Caco-2 (cell line): ENCODE data around the gene GLRA2. TPM values are rescaled to one million over a fixed set of nuclear protein-coding genes. Genes with fewer than 3 reads are reported as not detected.
"Not testable (repeated sequence)": the region's sequence is repeated elsewhere in the genome, so short reads cannot be mapped to it uniquely, and the experiment has no call there.

Source experiments
- BruUV-seq: library from RNA; stranded (reverse); fragments of 400-500 nt; replicated peaks from 2 replicates; lab custom pipeline; 2021; lab: Mats Ljungman, UMichigan
- CTCF ChIA-PET: fragments of 300-600 bp; sonication (Branson Sonifier 250); formaldehyde crosslinking; loops from one replicate; lab custom pipeline; 2022; ENCODE audit warnings: antibody characterized with exemption; lab: Charles Lee
- POLR2A ChIA-PET: fragments of 300-600 bp; sonication (Branson Sonifier 250); formaldehyde crosslinking; loops from one replicate; lab custom pipeline; 2022; ENCODE audit warnings: antibody characterized with exemption; lab: Charles Lee
- DNase-seq, 2 experiments: peaks; one replicate each; pipeline versions ENCODE4 v3.0.0 to v3.0.0-alpha.2; 2020 to 2022
- H3K27me3 ChIP-seq: replicated peaks from 2 replicates; pipeline ENCODE4 v1.6.0; 2011; ENCODE audit warnings: low read length; ENCODE audit not compliant: control insufficient read depth, insufficient read depth
- H3K36me3 ChIP-seq: 2 replicates; pipeline ENCODE4 v1.5.1; 2011; ENCODE audit warnings: low read length; ENCODE audit not compliant: control insufficient read depth, insufficient read depth
- H3K4me1 ChIP-seq: fragments of 250-450 bp; sonication (Bioruptor Pico); 2 replicates; pipeline ENCODE4 v1.5.1; 2020; ENCODE audit warnings: mild to moderate bottlenecking
- H3K4me3 ChIP-seq: 2 replicates; pipeline ENCODE4 v1.5.1; 2011; ENCODE audit warnings: low read depth, mild to moderate bottlenecking, control low read depth, low read length
- H3K9me3 ChIP-seq: fragments of 250-450 bp; sonication (Bioruptor Pico); 2 replicates; pipeline ENCODE4 v1.5.1; 2020; ENCODE audit warnings: mild to moderate bottlenecking, moderate library complexity
- H3K27ac Mint-ChIP-seq: one replicate; pipeline ENCODE4 v1.8.0; 2022; ENCODE audit warnings: mixed read lengths; ENCODE audit not compliant: unreplicated experiment
- H3K27me3 Mint-ChIP-seq: one replicate; pipeline ENCODE4 v1.8.0; 2022; ENCODE audit warnings: mixed read lengths; ENCODE audit not compliant: insufficient read depth, unreplicated experiment
- H3K36me3 Mint-ChIP-seq: one replicate; pipeline ENCODE4 v1.8.0; 2022; ENCODE audit warnings: mild to moderate bottlenecking, mixed read lengths; ENCODE audit not compliant: insufficient read depth, unreplicated experiment
- H3K4me1 Mint-ChIP-seq: one replicate; pipeline ENCODE4 v1.8.0; 2022; ENCODE audit warnings: low read depth, mixed read lengths; ENCODE audit not compliant: unreplicated experiment
- H3K4me3 Mint-ChIP-seq: one replicate; pipeline ENCODE4 v1.8.0; 2022; ENCODE audit warnings: mild to moderate bottlenecking, moderate library complexity, mixed read lengths; ENCODE audit not compliant: unreplicated experiment
- H3K9me3 Mint-ChIP-seq: one replicate; pipeline ENCODE4 v1.8.0; 2022; ENCODE audit warnings: mixed read lengths; ENCODE audit not compliant: unreplicated experiment
- CTCF ChIP-seq, 2 experiments: fragments of 200-600 bp in 1 of 2; IDR thresholded peaks; 1 replicate in 1 of 2; 2 replicates in 1 of 2; pipeline versions ENCODE4 v1.5.1 to v1.8.0; 2011 to 2022; ENCODE audit warnings: antibody characterized with exemption in 1 of 2, control low read depth in 1 of 2, inconsistent platforms in 1 of 2, low read depth in 1 of 2, low read length in 1 of 2, mild to moderate bottlenecking in 1 of 2, moderate library complexity in 1 of 2; ENCODE audit not compliant: insufficient read depth in 1 of 2, severe bottlenecking in 1 of 2, unreplicated experiment in 1 of 2
- intact Hi-C: fragments of 100-400 bp; cut with micrococcal nuclease; formaldehyde crosslinking; loops from one replicate; pipeline ENCODE4 v1.10.0; 2022; ENCODE audit not compliant: unreplicated experiment
- total RNA-seq: library from RNA; stranded (reverse); gene quantifications from 2 replicates; pipeline ENCODE4 v1.2.3, GENCODE V29; 2022

The GLRA2 gene
- total RNA-seq, 1 experiment from 2014 or later, result not detected

DNA sequence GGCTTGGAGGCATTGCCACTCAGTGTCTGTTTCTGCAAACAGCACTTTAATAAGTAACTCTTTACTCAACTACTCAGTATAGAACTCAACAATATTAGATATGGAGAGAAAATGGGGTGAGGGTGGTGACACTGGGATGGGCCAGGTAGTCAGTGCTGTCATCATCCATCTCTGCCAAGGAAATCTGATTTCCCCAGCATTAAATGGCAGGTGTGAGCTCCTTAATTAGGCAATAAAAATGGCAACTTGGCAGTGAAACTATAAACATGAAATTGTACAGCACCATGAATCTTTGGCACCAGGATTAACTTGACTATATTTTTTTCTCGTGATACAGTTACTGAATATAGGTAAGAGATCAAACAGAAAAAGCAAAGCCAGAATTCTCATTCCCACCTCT lies 146.2 kb downstream of the GLRA2 start:
- no peaks in the 10 kb centered on the region for H3K27me3 ChIP-seq
- H3K4me1 ChIP-seq, result peaks cover 3% of the 10 kb centered on the region; the same call in 1 of the 2 replicates
- Mint-ChIP-seq H3K27me3 (no peaks in the 10 kb centered on the region), H3K4me3 (no peak overlapping the region), H3K9me3 (no peaks in the 10 kb centered on the region), H3K36me3 (no peaks in the 10 kb centered on the region), H3K4me1 (peaks cover under 1% of the 10 kb centered on the region), H3K27ac (no peak overlapping the region)
- no peaks in the 10 kb centered on the region for H3K36me3 ChIP-seq
- CTCF ChIA-PET, result no interaction called here
- no peaks in the 10 kb centered on the region for H3K9me3 ChIP-seq
- H3K4me3 ChIP-seq, result no peak overlapping the region
- DNase-seq, result no peak
- POLR2A ChIA-PET, result no interaction called here
- BruUV-seq, result no TSS peak
- no peak for TF ChIP-seq CTCF (IDR thresholded peaks at IDR 0.05; ENCODE audit: insufficient read depth in 1 of 2, low read depth in 1 of 2, low read length in 1 of 2, severe bottlenecking in 1 of 2, unreplicated experiment in 1 of 2)
- intact Hi-C loops, result no loop called here

DNA sequence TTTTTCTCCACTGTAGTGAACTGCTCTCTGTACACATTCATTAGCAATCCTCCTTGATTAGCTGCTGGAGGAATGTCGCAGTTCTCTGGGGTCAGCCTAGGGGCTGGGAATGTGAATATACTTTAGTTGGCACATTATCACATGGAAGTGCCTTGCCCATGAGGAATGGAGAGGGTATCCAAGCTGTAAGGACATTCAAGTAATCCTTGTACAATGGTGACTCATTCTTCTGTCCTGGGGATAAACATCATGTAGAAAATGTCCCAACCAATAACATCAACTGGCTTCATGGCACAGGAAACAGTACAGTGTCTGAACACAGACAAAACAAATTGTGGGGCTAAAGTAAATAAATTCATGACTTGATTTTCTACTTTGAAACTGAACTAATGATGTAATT lies 147.1 kb downstream of the GLRA2 start:
- Histone ChIP-seq H3K9me3 (no peaks in the 10 kb centered on the region), H3K4me3 (no peak overlapping the region), H3K4me1 (no peaks in the 10 kb centered on the region), H3K27me3 (no peaks in the 10 kb centered on the region), H3K36me3 (no peaks in the 10 kb centered on the region)
- DNase-seq, result no peak
- no TSS peak for BruUV-seq
- ChIA-PET CTCF (no interaction called here), POLR2A (no interaction called here)
- no peaks in the 10 kb centered on the region for H3K27me3 Mint-ChIP-seq
- no peak overlapping the region for H3K4me3 Mint-ChIP-seq
- no peaks in the 10 kb centered on the region for H3K4me1 Mint-ChIP-seq
- intact Hi-C loops, result no loop called here
- no peak overlapping the region for H3K27ac Mint-ChIP-seq
- TF ChIP-seq CTCF (IDR thresholded peaks at IDR 0.05; ENCODE audit: insufficient read depth in 1 of 2, low read depth in 1 of 2, low read length in 1 of 2, severe bottlenecking in 1 of 2, unreplicated experiment in 1 of 2), result no peak
- H3K9me3 Mint-ChIP-seq, result no peaks in the 10 kb centered on the region
- H3K36me3 Mint-ChIP-seq, result no peaks in the 10 kb centered on the region

DNA sequence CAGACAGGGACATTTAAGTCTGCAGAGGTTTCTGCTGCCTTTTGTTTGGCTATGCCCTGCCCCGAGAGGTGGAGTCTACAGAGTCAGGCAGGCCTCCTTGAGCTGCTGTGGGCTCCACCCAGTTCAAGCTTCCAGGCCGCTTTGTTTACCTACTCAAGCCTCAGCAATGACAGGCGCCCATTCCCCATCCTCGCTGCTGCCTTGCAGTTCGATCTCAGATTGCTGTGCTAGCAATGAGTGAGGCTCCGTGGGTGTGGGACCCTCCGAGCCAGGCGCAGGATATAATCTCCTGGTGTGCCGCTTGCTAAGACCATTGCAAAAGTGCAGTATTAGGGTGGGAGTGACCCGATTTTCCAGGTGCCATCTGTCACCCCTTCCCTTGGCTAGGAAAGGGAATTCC lies 159.0 kb downstream of the GLRA2 start:
- H3K27me3 Mint-ChIP-seq, H3K36me3 Mint-ChIP-seq, H3K36me3 ChIP-seq, H3K9me3 Mint-ChIP-seq, H3K4me3 Mint-ChIP-seq, H3K4me1 Mint-ChIP-seq, intact Hi-C loops, H3K4me1 ChIP-seq, H3K27me3 ChIP-seq, H3K9me3 ChIP-seq, H3K4me3 ChIP-seq, CTCF ChIA-PET, BruUV-seq, H3K27ac Mint-ChIP-seq, POLR2A ChIA-PET, DNase-seq: not testable (repeated sequence)

DNA sequence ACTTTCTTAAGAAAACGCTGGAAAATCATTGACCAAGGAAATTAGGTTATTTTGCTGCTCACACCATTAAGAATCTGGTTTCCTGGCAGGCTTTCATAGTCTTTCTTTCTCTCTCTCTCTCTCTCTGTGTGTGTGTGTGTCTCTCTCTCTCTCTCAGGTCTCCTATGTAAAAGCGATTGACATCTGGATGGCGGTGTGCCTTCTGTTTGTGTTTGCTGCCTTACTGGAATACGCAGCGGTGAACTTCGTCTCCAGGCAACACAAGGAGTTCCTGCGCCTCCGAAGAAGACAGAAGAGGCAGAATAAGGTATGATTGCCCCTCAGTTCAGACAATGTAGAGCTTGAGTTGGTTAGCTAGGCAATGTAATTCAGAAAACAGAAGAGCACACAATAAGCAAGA lies 161.2 kb downstream of the GLRA2 start:
- Histone ChIP-seq H3K36me3 (no peaks in the 10 kb centered on the region), H3K4me1 (no peaks in the 10 kb centered on the region), H3K27me3 (no peaks in the 10 kb centered on the region), H3K9me3 (no peaks in the 10 kb centered on the region), H3K4me3 (no peak overlapping the region)
- Mint-ChIP-seq H3K36me3 (no peaks in the 10 kb centered on the region), H3K27me3 (no peaks in the 10 kb centered on the region), H3K4me1 (no peaks in the 10 kb centered on the region), H3K4me3 (no peak overlapping the region), H3K27ac (no peak overlapping the region), H3K9me3 (no peaks in the 10 kb centered on the region)
- DNase-seq, result no peak
- ChIA-PET CTCF (no interaction called here), POLR2A (no interaction called here)
- BruUV-seq, result no TSS peak
- no peak for TF ChIP-seq CTCF (IDR thresholded peaks at IDR 0.05; ENCODE audit: insufficient read depth in 1 of 2, low read depth in 1 of 2, low read length in 1 of 2, severe bottlenecking in 1 of 2, unreplicated experiment in 1 of 2)
- intact Hi-C loops, result loop anchor here (10.0 kb wide), 1 partner anchor 76 kb away; no protein-coding TSS in a partner anchor
